Activated B cell treated with CpG ODN at 0.5 μM for 24 hours (primary cell): ENCODE results near the gene STK26. TPM values are rescaled to one million over a fixed set of nuclear protein-coding genes. Genes with fewer than 3 reads are reported as not detected.

ENCODE experiments used
- ATAC-seq: fragments of 200-7000 bp; cut with Tn5 transposase; one replicate; pipeline ENCODE4 v1.10.0; 2021; ENCODE audit warnings: low read depth, mild to moderate bottlenecking, moderate library complexity
- CTCF ChIA-PET: fragments of 350-600 bp; sonication (Branson Sonifier 250); formaldehyde crosslinking; loops from one replicate; lab custom pipeline; 2021; ENCODE audit warnings: antibody characterized with exemption; lab: Charles Lee
- POLR2A ChIA-PET: fragments of 350-600 bp; sonication (Branson Sonifier 250); formaldehyde crosslinking; loops from one replicate; lab custom pipeline; 2021; ENCODE audit warnings: antibody characterized with exemption; lab: Charles Lee
- DNase-seq: peaks from one replicate; pipeline ENCODE4 v3.0.0; 2022
- H3K27ac Mint-ChIP-seq: one replicate; pipeline ENCODE4 v1.8.0; 2020; ENCODE audit warnings: mixed read lengths
- H3K27me3 Mint-ChIP-seq: one replicate; pipeline ENCODE4 v1.8.0; 2021; ENCODE audit warnings: mixed read lengths
- H3K36me3 Mint-ChIP-seq: one replicate; pipeline ENCODE4 v1.8.0; 2021; ENCODE audit warnings: low read depth, mixed read lengths
- H3K4me1 Mint-ChIP-seq: one replicate; pipeline ENCODE4 v1.8.0; 2021; ENCODE audit warnings: mixed read lengths
- H3K4me3 Mint-ChIP-seq: one replicate; pipeline ENCODE4 v1.8.0; 2020; ENCODE audit warnings: mild to moderate bottlenecking, mixed read lengths
- H3K9me3 Mint-ChIP-seq: one replicate; pipeline ENCODE4 v1.8.0; 2020; ENCODE audit warnings: mixed read lengths
- CTCF ChIP-seq: fragments of 200-600 bp; IDR thresholded peaks from one replicate; pipeline ENCODE4 v1.8.0; 2022; ENCODE audit warnings: antibody characterized with exemption, mild to moderate bottlenecking
- intact Hi-C: fragments of 100-400 bp; cut with micrococcal nuclease; formaldehyde crosslinking; loops from one replicate; pipeline ENCODE4 v1.15.1; 2024
- total RNA-seq: library from RNA; stranded (reverse); gene quantifications from 2 replicates; pipeline ENCODE4 v1.2.3, GENCODE V29; 2022

STK26 gene
- 19.9 and 20.7 TPM in 2 replicates for total RNA-seq

- POLR2A ChIA-PET: interaction anchor here (0.8 to 3.7 kb wide), 7 partner anchors 9 to 195 kb away, joined by 3 to 24 read pairs (median 5); partner anchors contain the start of gene RAP2C
These were observed at the start of gene STK26 for GRCh38 chrX:132022967-132023895. STK26 (plus strand) TSS chrX:132023302; CDS start chrX:132023618, 316 bp downstream.

GRCh38 chrX:131975851-131976250 is 47.3 kb upstream of the STK26 start:
- intact Hi-C loops: no loop called here
- Mint-ChIP-seq H3K27me3 (no peaks in the 10 kb centered on the region), H3K4me1 (no peaks in the 10 kb centered on the region), H3K4me3 (no peak overlapping the region), H3K27ac (no peak overlapping the region), H3K9me3 (no peaks in the 10 kb centered on the region), H3K36me3 (no peaks in the 10 kb centered on the region)
- no peak for DNase-seq
- ATAC-seq: no peak
- CTCF ChIA-PET: no interaction called here
- TF ChIP-seq CTCF: no peak
- POLR2A ChIA-PET: no interaction called here

More at GRCh38 chrX:132022967-132023895, at the start of gene STK26:
- H3K27ac Mint-ChIP-seq: peak within 1 kb of the TSS; percentile 84
- H3K4me3 Mint-ChIP-seq: peak within 1 kb of the TSS; percentile 90
- TF ChIP-seq CTCF: no peak
- CTCF ChIA-PET: no interaction called here
- H3K9me3 Mint-ChIP-seq: no peaks in the 10 kb centered on the region
- intact Hi-C loops: loop anchor here (1.0 to 5.0 kb wide), 7 partner anchors 12 to 464 kb away; partner anchors contain the start of gene MBNL3
- ATAC-seq (peak; percentile 84), DNase-seq (peak; percentile 64)
- H3K36me3 Mint-ChIP-seq: no peaks in the 10 kb centered on the region
- no peaks in the 10 kb centered on the region for H3K27me3 Mint-ChIP-seq
- peaks cover 31% of the 10 kb centered on the region for H3K4me1 Mint-ChIP-seq

- Mint-ChIP-seq H3K36me3 (no peaks in the 10 kb centered on the region), H3K4me3 (no peak overlapping the region), H3K27me3 (no peaks in the 10 kb centered on the region), H3K4me1 (no peaks in the 10 kb centered on the region), H3K9me3 (no peaks in the 10 kb centered on the region), H3K27ac (no peak overlapping the region)
- no peak for TF ChIP-seq CTCF
- CTCF ChIA-PET: no interaction called here
- POLR2A ChIA-PET: no interaction called here
- no peak for ATAC-seq
- intact Hi-C loops: no loop called here
- DNase-seq: no peak
These were observed 45.5 kb upstream of the STK26 start for GRCh38 chrX:131977619-131978018.

GRCh38 chrX:131979116-131979515 is 44.0 kb upstream of the STK26 start:
- intact Hi-C loops: no loop called here
- H3K27ac Mint-ChIP-seq: no peak overlapping the region
- ChIA-PET CTCF (no interaction called here), POLR2A (no interaction called here)
- H3K4me3 Mint-ChIP-seq: no peak overlapping the region
- no peak for TF ChIP-seq CTCF
- no peak for DNase-seq
- no peaks in the 10 kb centered on the region for H3K36me3 Mint-ChIP-seq
- peaks cover 2% of the 10 kb centered on the region for H3K4me1 Mint-ChIP-seq
- no peaks in the 10 kb centered on the region for H3K27me3 Mint-ChIP-seq
- H3K9me3 Mint-ChIP-seq: no peaks in the 10 kb centered on the region
- ATAC-seq: no peak

GRCh38 chrX:131985526-131986049 is 37.5 kb upstream of the STK26 start:
- DNase-seq (no peak), ATAC-seq (no peak)
- intact Hi-C loops: loop anchor here (5.0 kb wide), 1 partner anchor 143 kb away; no protein-coding TSS in a partner anchor
- Mint-ChIP-seq H3K4me1 (peaks cover 43% of the 10 kb centered on the region), H3K27ac (peak overlapping the region; percentile 65), H3K27me3 (no peaks in the 10 kb centered on the region), H3K4me3 (no peak overlapping the region), H3K9me3 (no peaks in the 10 kb centered on the region), H3K36me3 (no peaks in the 10 kb centered on the region)
- TF ChIP-seq CTCF: no peak
- CTCF ChIA-PET: interaction anchor here (1.2 kb wide), 1 partner anchor 234 kb away, joined by 3 read pairs; the partner anchor contains the start of gene RAP2C
- POLR2A ChIA-PET: interaction anchor here (1.1 kb wide), 1 partner anchor 38 kb away, joined by 6 read pairs; the partner anchor contains the start of gene STK26
